DOHH2 (cell line): Measurements from ENCODE around the gene MRPL55.

Experiments used
- H3F3A ChIP-seq: fragments of 200-600 bp; sonication (generic), shearing (Covaris generic); 2 replicates; pipeline ENCODE4 v1.6.0; 2016; ENCODE audit warnings: antibody characterized with exemption, mild to moderate bottlenecking; ENCODE audit not compliant: control insufficient read depth, insufficient read depth
- H3K27ac ChIP-seq: fragments of 200-600 bp; sonication (generic); 2 replicates; pipeline ENCODE4 v1.5.1; 2014; ENCODE audit warnings: low read depth, mild to moderate bottlenecking, low read length, moderate library complexity
- H3K27me3 ChIP-seq: fragments of 200-600 bp; sonication (generic); 2 replicates; pipeline ENCODE4 v1.6.1; 2014; ENCODE audit warnings: mild to moderate bottlenecking, low read length, mixed read lengths; ENCODE audit not compliant: control insufficient read depth
- H3K36me3 ChIP-seq: fragments of 200-600 bp; sonication (generic); 2 replicates; pipeline ENCODE4 v1.6.1; 2014; ENCODE audit warnings: mild to moderate bottlenecking, low read length, moderate library complexity, mixed read lengths; ENCODE audit not compliant: control insufficient read depth
- H3K4me1 ChIP-seq: fragments of 200-600 bp; sonication (generic); 2 replicates; pipeline ENCODE4 v1.6.1; 2014; ENCODE audit warnings: mild to moderate bottlenecking, low read length, mixed read lengths; ENCODE audit not compliant: control insufficient read depth
- H3K4me2 ChIP-seq: fragments of 200-600 bp; sonication (generic); 2 replicates; pipeline ENCODE4 v1.6.0; 2014; ENCODE audit warnings: mild to moderate bottlenecking, low read length, moderate library complexity
- H3K4me3 ChIP-seq: fragments of 200-600 bp; sonication (generic); 2 replicates; pipeline ENCODE4 v1.5.1; 2014; ENCODE audit warnings: mild to moderate bottlenecking, low read length, mixed read lengths
- H3K79me2 ChIP-seq: fragments of 200-600 bp; sonication (generic); 2 replicates; pipeline ENCODE4 v1.6.1; 2014; ENCODE audit warnings: mild to moderate bottlenecking, low read length, mixed read lengths; ENCODE audit not compliant: control insufficient read depth
- H3K9me2 ChIP-seq: fragments of 200-600 bp; sonication (generic); replicated peaks from 2 replicates; pipeline ENCODE4 v1.6.1; 2014; ENCODE audit warnings: mild to moderate bottlenecking, low read length, mixed read lengths; ENCODE audit not compliant: control insufficient read depth
- H3K9me3 ChIP-seq: fragments of 200-600 bp; sonication (generic); 2 replicates; pipeline ENCODE4 v1.6.1; 2014; ENCODE audit warnings: antibody characterized with exemption, low read length, mixed read lengths; ENCODE audit not compliant: control insufficient read depth, insufficient read depth
- H4K20me1 ChIP-seq: fragments of 200-600 bp; sonication (generic); 2 replicates; pipeline ENCODE4 v1.6.0; 2014; ENCODE audit warnings: low read depth, mild to moderate bottlenecking, antibody characterized with exemption, low read length, moderate library complexity; ENCODE audit not compliant: control insufficient read depth, insufficient read depth
- CTCF ChIP-seq: fragments of 200-600 bp; sonication (generic); IDR thresholded peaks from one replicate; pipeline ENCODE4 v1.5.1; 2014; ENCODE audit warnings: antibody characterized with exemption, mild to moderate bottlenecking, low read depth, low read length; ENCODE audit not compliant: poor library complexity, severe bottlenecking
- EZH2phosphoT487 ChIP-seq: fragments of 200-600 bp; sonication (generic); IDR thresholded peaks from 2 replicates; pipeline ENCODE4 v1.6.1; 2017; ENCODE audit warnings: borderline replicate concordance, mild to moderate bottlenecking, antibody characterized with exemption, low read length, moderate library complexity, mixed read lengths

Gene MRPL55

DNA sequence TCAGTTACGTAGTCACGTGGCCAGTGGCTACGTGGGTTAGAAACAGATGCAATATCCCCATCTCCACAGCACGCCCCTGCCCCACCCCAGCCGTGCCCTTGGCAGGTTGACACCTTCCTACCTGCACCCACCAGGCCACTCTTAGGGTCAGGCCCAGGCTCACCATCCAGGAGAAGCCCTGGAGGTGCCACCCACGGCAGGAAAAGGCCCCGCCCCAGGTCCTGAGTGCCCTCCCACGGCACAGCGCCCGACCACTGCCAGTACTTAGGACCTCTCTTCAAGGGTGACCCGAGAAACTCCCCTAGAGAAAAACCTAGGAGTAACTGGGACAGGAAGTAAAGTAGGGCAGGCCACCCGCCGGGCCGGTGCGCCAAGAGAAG, 7.5 kb downstream of the MRPL55 start:
- Histone ChIP-seq H3K9me3 (no peaks in the 10 kb centered on the region), H3F3A (peaks cover 20% of the 10 kb centered on the region), H3K27ac (peak overlapping the region; percentile 36; the same call in 1 of the 2 replicates), H3K4me3 (peak overlapping the region; percentile 93), H3K27me3 (no peaks in the 10 kb centered on the region), H3K36me3 (peaks cover 63% of the 10 kb centered on the region), H3K4me1 (peaks cover 24% of the 10 kb centered on the region), H3K79me2 (peaks cover 51% of the 10 kb centered on the region), H3K9me2 (no peaks in the 10 kb centered on the region), H4K20me1 (peaks cover 8% of the 10 kb centered on the region; the same call in 1 of the 2 replicates), H3K4me2 (peak overlapping the region; percentile 63)
- no peak for TF ChIP-seq EZH2phosphoT487
- no peak for TF ChIP-seq CTCF

GRCh38 chr1:228100822-228101613, 8.1 kb downstream of the MRPL55 start:
- Histone ChIP-seq H3K27me3 (no peaks in the 10 kb centered on the region), H3F3A (peaks cover 20% of the 10 kb centered on the region), H3K9me3 (no peaks in the 10 kb centered on the region), H3K27ac (peak overlapping the region; percentile 36; the same call in 1 of the 2 replicates), H3K4me2 (peak overlapping the region; percentile 63), H3K79me2 (peaks cover 57% of the 10 kb centered on the region), H3K36me3 (peaks cover 63% of the 10 kb centered on the region), H4K20me1 (peaks cover 11% of the 10 kb centered on the region; the same call in 1 of the 2 replicates), H3K4me3 (peak overlapping the region; percentile 93), H3K9me2 (no peaks in the 10 kb centered on the region), H3K4me1 (peaks cover 24% of the 10 kb centered on the region)
- TF ChIP-seq EZH2phosphoT487 (no peak), CTCF (no peak)

DNA sequence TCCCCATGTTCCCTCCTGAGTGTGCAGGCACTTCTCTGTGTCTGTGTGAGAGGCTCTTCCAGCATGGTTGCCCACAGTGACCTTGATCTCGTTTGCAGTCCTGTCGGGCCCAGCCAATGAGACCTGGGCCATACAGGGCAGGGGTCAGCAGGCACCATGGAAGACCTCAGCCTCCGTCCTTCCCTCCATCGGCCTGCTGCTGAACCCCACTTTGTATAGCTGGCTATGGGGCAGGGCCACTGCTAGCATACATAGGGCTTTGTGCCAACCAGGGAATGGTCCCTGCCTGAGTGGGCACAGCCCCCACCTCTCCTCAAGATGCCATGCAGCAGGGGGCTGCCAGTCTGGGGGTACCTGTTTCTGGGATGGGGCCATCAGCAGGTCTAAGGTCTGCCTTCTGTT, 9.8 kb downstream of the MRPL55 start:
- Histone ChIP-seq H3K4me2 (no peak overlapping the region), H3F3A (peaks cover 23% of the 10 kb centered on the region), H3K4me3 (no peak overlapping the region), H3K27me3 (no peaks in the 10 kb centered on the region), H3K9me2 (no peaks in the 10 kb centered on the region), H4K20me1 (peaks cover 11% of the 10 kb centered on the region), H3K4me1 (peaks cover 21% of the 10 kb centered on the region), H3K79me2 (peaks cover 74% of the 10 kb centered on the region), H3K36me3 (peaks cover 72% of the 10 kb centered on the region), H3K9me3 (peaks cover 9% of the 10 kb centered on the region), H3K27ac (no peak overlapping the region)
- TF ChIP-seq CTCF (no peak), EZH2phosphoT487 (no peak)
